Measurements from ENCODE around the gene NEU3. TPM values are rescaled to one million over a fixed set of nuclear protein-coding genes. Genes with fewer than 3 reads are reported as not detected.

NEU3 gene
- total RNA-seq, 2 experiments from 2014 or later, result 13.6 to 17.3 TPM

Other genes with a start within 250 kb of the NEU3 start
- 10 to 100 TPM; 18.7 to 20.8 TPM for gene RNF169, start 240.1 kb upstream of the NEU3 start, total RNA-seq
- 10 to 100 TPM; 36.0 to 42.9 TPM for gene XRRA1, start 39.8 kb upstream of the NEU3 start, total RNA-seq
- 100 to 1,000 TPM; 112 to 114 TPM for gene SPCS2, start 39.7 kb upstream of the NEU3 start, total RNA-seq
- gene OR2AT4, start 107.9 kb downstream of the NEU3 start, total RNA-seq, result not detected
- 1 to 10 TPM; 1.1 to 2.6 TPM for gene SLCO2B1, start 162.2 kb downstream of the NEU3 start, total RNA-seq

Measured in activated naive CD8-positive, alpha-beta T cell treated with anti-CD3 and anti-CD28 coated beads, Interleukin-2, amount 10 ng/mL, durations not matched to agents 7 days and 5 days (primary cell).